Duodenal mucosa (tissue), 2 donors: ENCODE measurements around the gene LMO1.

Source experiments
- H3K27ac ChIP-seq: one replicate; pipeline ENCODE4 v1.7.0; 2013; ENCODE audit warnings: low read depth, low read length
- H3K27me3 ChIP-seq, 2 donors: one replicate each; pipeline ENCODE4 v1.7.0; 2013; ENCODE audit warnings: low read length in 2 of 2, control low read depth in 1 of 2; ENCODE audit not compliant: insufficient read depth in 2 of 2, control insufficient read depth in 1 of 2
- H3K36me3 ChIP-seq, 2 donors: one replicate each; pipeline ENCODE4 v1.7.0; 2013; ENCODE audit warnings: low read length in 2 of 2, control low read depth in 1 of 2; ENCODE audit not compliant: insufficient read depth in 2 of 2, control insufficient read depth in 1 of 2
- H3K4me1 ChIP-seq, 2 donors: one replicate each; pipeline ENCODE4 v1.7.0; 2013; ENCODE audit warnings: low read length in 2 of 2, control low read depth in 1 of 2; ENCODE audit not compliant: insufficient read depth in 2 of 2, control insufficient read depth in 1 of 2
- H3K4me3 ChIP-seq, 2 donors: one replicate each; pipeline ENCODE4 v1.7.0; 2013; ENCODE audit warnings: low read length in 2 of 2, low read depth in 1 of 2
- H3K9ac ChIP-seq, 2 donors: one replicate each; pipeline ENCODE4 v1.7.0; 2013; ENCODE audit warnings: low read length in 2 of 2, low read depth in 1 of 2
- H3K9me3 ChIP-seq, 2 donors: one replicate each; pipeline ENCODE4 v1.7.0; 2013; ENCODE audit warnings: low read length in 2 of 2, control low read depth in 1 of 2; ENCODE audit not compliant: control insufficient read depth in 1 of 2

Gene LMO1

GRCh38 chr11:8234425-8234821 is 29.3 kb downstream of the LMO1 start:
- Histone ChIP-seq H3K9ac (no peak overlapping the region), H3K27ac (no peak overlapping the region), H3K4me3 (no peak overlapping the region), H3K4me1 (no peaks in the 10 kb centered on the region), H3K27me3 (no peaks in the 10 kb centered on the region), H3K9me3 (no peaks in the 10 kb centered on the region), H3K36me3 (no peaks in the 10 kb centered on the region)

- no peak overlapping the region for H3K4me3 ChIP-seq
Observed at GRCh38 chr11:8233691-8234424, 29.8 kb downstream of the LMO1 start.

GRCh38 chr11:8232849-8233606 is 30.6 kb downstream of the LMO1 start:
- Histone ChIP-seq H3K27me3 (no peaks in the 10 kb centered on the region), H3K9ac (no peak overlapping the region), H3K4me1 (no peaks in the 10 kb centered on the region), H3K36me3 (no peaks in the 10 kb centered on the region), H3K9me3 (no peaks in the 10 kb centered on the region), H3K27ac (no peak overlapping the region), H3K4me3 (no peak overlapping the region)

More at GRCh38 chr11:8233691-8234424, 29.8 kb downstream of the LMO1 start:
- H3K9me3 ChIP-seq = no peaks in the 10 kb centered on the region
- no peak overlapping the region for H3K27ac ChIP-seq
- H3K36me3 ChIP-seq = no peaks in the 10 kb centered on the region
- no peaks in the 10 kb centered on the region for H3K27me3 ChIP-seq
- no peak overlapping the region for H3K9ac ChIP-seq
- H3K4me1 ChIP-seq = no peaks in the 10 kb centered on the region

GRCh38 chr11:8232414-8232813 is 31.3 kb downstream of the LMO1 start:
- Histone ChIP-seq H3K27me3 (no peaks in the 10 kb centered on the region), H3K9me3 (no peaks in the 10 kb centered on the region), H3K27ac (no peak overlapping the region), H3K9ac (no peak overlapping the region), H3K4me3 (no peak overlapping the region), H3K36me3 (no peaks in the 10 kb centered on the region), H3K4me1 (no peaks in the 10 kb centered on the region)

GRCh38 chr11:8231979-8232378 is 31.7 kb downstream of the LMO1 start:
- H3K27me3 ChIP-seq = no peaks in the 10 kb centered on the region
- no peak overlapping the region for H3K4me3 ChIP-seq
- no peaks in the 10 kb centered on the region for H3K36me3 ChIP-seq
- H3K27ac ChIP-seq = no peak overlapping the region
- no peaks in the 10 kb centered on the region for H3K9me3 ChIP-seq
- H3K4me1 ChIP-seq = no peaks in the 10 kb centered on the region
- H3K9ac ChIP-seq = no peak overlapping the region

GRCh38 chr11:8230921-8231847 is 32.5 kb downstream of the LMO1 start:
- no peaks in the 10 kb centered on the region for H3K36me3 ChIP-seq
- H3K9me3 ChIP-seq = no peaks in the 10 kb centered on the region
- no peak overlapping the region for H3K4me3 ChIP-seq
- H3K27ac ChIP-seq = no peak overlapping the region
- H3K9ac ChIP-seq = no peak overlapping the region
- H3K27me3 ChIP-seq = no peaks in the 10 kb centered on the region
- H3K4me1 ChIP-seq = no peaks in the 10 kb centered on the region

- H3K9ac ChIP-seq = no peak overlapping the region
- H3K4me3 ChIP-seq = no peak overlapping the region
- no peak overlapping the region for H3K27ac ChIP-seq
- no peaks in the 10 kb centered on the region for H3K4me1 ChIP-seq
- no peaks in the 10 kb centered on the region for H3K27me3 ChIP-seq
- no peaks in the 10 kb centered on the region for H3K9me3 ChIP-seq
- H3K36me3 ChIP-seq = no peaks in the 10 kb centered on the region
Observed at GRCh38 chr11:8230178-8230859, 33.4 kb downstream of the LMO1 start.

- H3K9me3 ChIP-seq = no peaks in the 10 kb centered on the region
- H3K36me3 ChIP-seq = no peaks in the 10 kb centered on the region
- no peak overlapping the region for H3K9ac ChIP-seq
- H3K27me3 ChIP-seq = no peaks in the 10 kb centered on the region
- no peaks in the 10 kb centered on the region for H3K4me1 ChIP-seq
- H3K4me3 ChIP-seq = no peak overlapping the region
- H3K27ac ChIP-seq = no peak overlapping the region
Observed at GRCh38 chr11:8229299-8230177, 34.1 kb downstream of the LMO1 start.

GRCh38 chr11:8228231-8228630 is 35.4 kb downstream of the LMO1 start:
- Histone ChIP-seq H3K9ac (no peak overlapping the region), H3K27ac (no peak overlapping the region), H3K9me3 (no peaks in the 10 kb centered on the region), H3K4me3 (no peak overlapping the region), H3K27me3 (no peaks in the 10 kb centered on the region), H3K36me3 (no peaks in the 10 kb centered on the region), H3K4me1 (no peaks in the 10 kb centered on the region)
